ENCODE data around the gene ATP8B1.

Gene ATP8B1

GRCh38 chr18:57819119-57819518 is 16.0 kb upstream of the ATP8B1 start:
- DNase-seq (ENCODE audit: low read depth, low spot score) = no peak

DNA sequence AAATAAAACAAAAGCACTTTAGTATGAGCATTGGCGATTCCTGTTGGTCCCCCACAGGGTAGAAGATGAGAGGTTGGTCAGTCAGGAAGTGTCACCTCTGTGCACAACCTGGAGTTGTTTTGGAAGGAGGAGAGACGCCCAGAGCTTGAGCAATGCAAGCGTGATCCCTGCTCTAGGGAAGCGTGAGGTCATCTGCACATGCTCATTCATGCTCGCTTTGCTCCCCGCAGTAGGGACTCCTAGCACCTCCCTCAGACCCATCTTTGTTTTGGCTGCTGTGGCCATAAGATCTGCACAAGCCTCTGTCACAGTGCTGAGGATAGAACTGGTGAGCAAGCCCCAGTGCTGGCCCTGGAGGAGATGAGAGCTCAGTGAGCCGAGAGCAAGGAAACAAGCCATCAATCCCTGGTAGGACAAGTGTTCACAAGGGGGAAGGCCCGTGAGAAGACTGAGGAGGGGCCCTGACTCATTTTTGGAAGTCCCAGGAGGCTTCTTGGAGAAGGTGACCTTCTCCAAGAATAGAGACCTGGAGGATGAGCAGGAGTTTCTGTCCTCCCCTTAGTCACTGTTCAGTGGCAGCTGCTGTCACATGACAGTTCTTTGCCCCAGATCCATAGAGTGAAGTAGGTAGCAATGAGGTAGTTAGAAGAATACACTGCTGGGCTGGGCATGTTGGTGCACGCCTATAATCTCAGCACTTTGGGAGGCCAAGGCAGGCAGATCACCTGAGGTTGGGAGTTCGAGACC is 13.3 kb upstream of the ATP8B1 start:
- DNase-seq (ENCODE audit: low read depth, low spot score) = no peak

DNA sequence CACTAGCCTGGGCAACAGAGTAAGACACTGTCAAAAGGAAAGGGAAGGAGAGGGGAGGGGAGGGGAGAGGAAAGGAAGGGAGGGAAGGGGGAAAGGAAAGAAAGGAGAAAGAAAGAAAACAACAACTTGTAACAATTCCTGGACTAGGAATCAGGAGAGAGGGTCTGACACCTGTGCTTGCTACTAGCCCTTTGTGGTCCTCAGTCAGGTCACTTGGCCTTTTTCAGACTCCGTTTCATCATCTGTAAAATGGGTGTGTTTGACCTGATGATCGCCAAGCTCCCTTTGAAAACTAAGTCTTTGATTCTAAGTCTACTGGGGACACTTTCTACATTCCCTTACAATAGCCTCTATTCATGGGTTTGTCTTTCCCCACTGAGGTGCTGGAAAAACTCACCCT is 11.4 kb upstream of the ATP8B1 start:
- no peak for DNase-seq (ENCODE audit: low read depth, low spot score)

- DNase-seq (ENCODE audit: low read depth, low spot score) = no peak
Observed at GRCh38 chr18:57813245-57813644, 10.1 kb upstream of the ATP8B1 start.

GRCh38 chr18:57812126-57812477 is 9.0 kb upstream of the ATP8B1 start:
- DNase-seq (ENCODE audit: low read depth, low spot score) = no peak

- DNase-seq (ENCODE audit: low read depth, low spot score) = no peak
Observed at GRCh38 chr18:57811477-57812125, 8.5 kb upstream of the ATP8B1 start.

GRCh38 chr18:57809190-57809589 is 6.1 kb upstream of the ATP8B1 start:
- DNase-seq (ENCODE audit: low read depth, low spot score) = no peak

DNA sequence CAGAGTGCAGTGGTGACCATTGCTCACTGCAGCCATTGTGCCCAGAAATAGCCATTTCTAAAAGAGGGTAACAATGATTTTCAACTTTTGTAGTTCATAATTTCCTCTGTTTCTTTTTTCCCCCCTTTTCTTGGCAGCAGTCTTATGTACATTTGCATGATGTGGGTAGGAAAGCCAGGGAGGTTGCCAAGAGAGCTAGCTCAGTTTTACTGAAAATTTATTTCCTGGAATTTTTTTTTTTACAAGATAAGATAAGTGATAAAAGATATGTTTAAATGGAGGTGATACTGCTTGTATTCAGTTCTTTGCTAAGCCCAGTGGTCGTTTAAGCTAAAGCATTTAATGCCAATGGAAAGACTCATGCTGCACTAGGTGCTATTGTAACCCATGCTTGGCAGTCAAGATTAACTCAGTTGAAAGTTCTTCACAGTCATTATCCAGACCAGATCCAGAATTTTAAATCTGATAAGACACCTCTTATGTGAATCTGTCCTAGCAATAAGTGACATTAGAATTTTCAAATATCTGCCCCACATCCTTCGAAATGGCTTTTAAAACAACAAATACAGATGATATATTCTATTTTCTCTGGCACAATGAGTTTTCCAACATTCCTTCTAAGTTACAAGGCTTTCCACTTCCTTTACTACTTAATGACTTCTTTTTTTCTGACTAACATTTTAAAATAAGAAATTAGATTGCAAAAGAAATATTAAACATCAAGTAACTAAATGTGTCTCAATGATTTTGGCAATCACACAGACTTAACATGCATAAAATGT is 4.4 kb upstream of the ATP8B1 start:
- DNase-seq (ENCODE audit: low read depth, low spot score) = no peak

DNA sequence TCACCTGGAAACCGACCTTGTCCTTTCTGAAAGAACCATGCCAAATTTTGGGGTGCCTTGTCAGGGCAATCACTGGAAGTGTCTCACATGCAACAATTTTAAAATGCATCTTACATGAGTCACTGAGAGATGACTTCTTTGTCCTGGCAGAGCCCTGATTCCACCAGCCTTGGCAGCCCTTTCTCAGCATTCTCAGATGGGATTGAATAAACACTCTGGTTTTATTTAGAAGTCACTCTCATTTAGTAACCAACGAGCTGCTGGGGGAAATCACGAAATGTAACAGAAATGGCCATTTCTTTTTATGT is 3.8 kb upstream of the ATP8B1 start:
- no peak for DNase-seq (ENCODE audit: low read depth, low spot score)

GRCh38 chr18:57806201-57806977 is 3.3 kb upstream of the ATP8B1 start:
- DNase-seq (ENCODE audit: low read depth, low spot score) = no peak

DNA sequence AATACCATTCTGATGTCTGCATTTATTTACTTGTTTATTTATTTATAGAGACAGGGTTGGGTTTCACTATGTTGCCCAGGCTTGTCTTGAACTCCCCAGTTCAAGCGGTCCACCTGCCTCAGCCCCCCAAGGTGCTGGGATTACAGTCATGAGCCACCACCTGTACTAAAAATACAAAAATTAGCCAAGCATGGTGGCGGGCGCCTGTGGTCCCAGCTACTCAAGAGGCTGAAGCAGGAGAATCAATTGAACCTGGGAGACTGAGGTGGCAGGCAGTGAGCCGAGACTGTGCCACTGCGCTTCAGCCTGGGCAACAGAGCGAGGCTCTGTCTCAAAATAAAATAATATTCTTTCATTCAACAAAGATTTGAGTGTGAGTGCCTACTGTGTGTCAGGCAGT is 2.0 kb upstream of the ATP8B1 start:
- DNase-seq (ENCODE audit: low read depth, low spot score) = no peak

DNA sequence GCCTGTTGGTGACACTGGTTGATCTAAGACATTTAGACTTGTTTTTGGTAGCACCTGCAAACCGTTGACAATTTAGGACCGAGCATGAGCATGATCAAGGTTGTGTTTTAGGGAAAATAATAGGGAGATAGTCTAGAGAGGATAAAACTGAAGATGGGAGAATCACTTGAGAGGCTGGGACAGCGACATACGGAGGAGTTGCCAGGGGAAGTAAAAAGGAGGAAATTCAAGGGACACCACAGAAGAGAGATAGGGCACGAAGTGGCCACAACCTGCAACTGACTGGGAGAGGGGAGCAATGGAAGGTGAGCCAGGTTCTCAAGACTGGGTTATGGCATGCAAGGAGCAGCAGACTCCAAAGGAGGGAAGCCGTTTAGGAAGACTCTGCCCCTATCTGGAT is 1.4 kb upstream of the ATP8B1 start:
- DNase-seq (ENCODE audit: low read depth, low spot score) = no peak

GRCh38 chr18:57802213-57803102 is 657 bp downstream of the ATP8B1 start:
- DNase-seq (ENCODE audit: low read depth, low spot score) = no peak

GRCh38 chr18:57801761-57802212 is 1.3 kb downstream of the ATP8B1 start:
- DNase-seq (ENCODE audit: low read depth, low spot score) = no peak

- no peak for DNase-seq (ENCODE audit: low read depth, low spot score)
Observed at GRCh38 chr18:57801325-57801724, 1.8 kb downstream of the ATP8B1 start.

DNA sequence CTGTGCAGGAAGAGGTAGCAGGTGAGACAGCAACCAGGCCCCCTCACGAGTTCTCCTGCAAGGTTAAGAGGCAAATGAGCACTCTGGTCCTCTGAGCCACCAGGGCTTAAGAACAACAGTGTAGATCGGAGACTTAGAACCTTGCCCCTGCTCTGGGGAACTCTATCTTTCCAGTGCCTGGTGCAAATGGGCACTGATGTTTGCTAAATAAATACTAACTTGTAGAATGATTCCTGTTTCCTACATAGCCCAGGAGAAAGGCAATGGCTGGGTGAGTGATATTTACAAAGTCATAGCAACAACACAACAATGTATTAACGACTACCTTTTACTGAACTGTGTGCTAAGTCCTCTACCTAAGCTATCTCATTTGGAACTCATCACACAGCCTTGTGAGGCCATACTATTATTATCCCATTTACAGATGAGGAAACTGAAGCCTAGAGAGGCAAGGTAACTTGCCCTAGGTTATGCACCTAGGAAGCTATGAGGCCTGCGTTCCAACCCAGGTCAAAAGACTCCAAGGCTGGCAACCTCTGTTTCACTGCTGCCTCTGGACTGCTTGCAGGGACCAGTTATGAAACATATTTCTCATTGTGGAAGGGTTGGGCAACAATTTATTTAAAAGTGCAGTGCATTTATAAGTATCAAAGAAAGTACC is 4.3 kb downstream of the ATP8B1 start:
- DNase-seq (ENCODE audit: low read depth, low spot score) = no peak

DNA sequence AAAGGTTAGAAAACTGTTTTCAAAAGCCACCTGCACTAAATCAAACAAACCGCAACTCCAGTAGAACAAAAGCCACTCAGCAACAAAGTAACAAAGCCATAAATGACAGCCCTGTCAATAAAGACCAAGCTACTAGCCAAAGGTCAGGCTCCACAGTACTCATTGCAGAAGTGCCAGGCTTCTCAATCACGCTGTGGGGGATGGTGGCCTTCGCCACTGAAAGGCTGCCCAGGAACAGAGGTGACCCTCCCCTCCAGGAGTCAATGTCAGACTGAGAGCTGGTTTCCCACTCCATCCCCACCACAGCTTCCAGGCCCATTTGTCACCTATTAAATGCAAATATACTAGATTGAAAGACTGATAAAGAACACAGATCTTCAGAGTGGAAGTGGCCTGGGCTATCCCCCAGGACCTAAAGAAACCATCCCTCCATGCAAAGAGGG is 5.9 kb downstream of the ATP8B1 start:
- no peak for DNase-seq (ENCODE audit: low read depth, low spot score)

DNA sequence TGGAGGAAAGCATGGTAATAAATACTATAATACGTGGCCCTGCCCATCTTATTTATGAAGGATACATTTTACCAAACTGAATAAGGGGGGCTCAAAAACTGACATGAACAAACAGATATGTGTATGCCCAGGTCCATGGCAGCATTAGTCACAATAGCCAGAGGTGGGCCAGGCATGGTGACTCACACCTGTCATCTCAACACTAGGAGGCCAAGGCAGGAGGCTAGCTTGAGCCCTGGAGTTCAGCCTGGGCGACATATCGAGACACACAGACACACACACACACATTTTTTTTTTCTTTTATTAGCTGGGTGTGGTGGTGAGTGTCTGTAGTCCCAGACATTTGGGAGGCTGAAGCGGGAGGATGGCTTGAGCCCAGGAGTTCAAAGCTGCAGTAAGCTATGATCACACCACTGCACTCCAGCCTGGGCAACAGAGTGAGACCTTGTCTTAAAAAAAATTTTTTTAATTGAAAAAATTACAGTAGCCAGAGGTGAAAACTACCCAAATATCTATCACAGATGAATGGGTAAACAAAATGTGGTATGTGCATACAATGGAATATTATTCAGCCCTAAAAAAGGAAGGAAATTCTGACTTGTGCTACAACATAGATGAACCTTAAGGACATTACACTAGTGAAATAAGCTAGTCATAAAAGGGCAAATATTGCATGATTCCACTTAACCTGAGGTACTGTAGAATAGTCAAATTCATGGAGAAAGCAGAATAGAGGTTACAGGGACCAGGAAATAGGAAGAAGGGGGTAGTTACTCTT is 8.0 kb downstream of the ATP8B1 start:
- no peak for DNase-seq (ENCODE audit: low read depth, low spot score)

DNA sequence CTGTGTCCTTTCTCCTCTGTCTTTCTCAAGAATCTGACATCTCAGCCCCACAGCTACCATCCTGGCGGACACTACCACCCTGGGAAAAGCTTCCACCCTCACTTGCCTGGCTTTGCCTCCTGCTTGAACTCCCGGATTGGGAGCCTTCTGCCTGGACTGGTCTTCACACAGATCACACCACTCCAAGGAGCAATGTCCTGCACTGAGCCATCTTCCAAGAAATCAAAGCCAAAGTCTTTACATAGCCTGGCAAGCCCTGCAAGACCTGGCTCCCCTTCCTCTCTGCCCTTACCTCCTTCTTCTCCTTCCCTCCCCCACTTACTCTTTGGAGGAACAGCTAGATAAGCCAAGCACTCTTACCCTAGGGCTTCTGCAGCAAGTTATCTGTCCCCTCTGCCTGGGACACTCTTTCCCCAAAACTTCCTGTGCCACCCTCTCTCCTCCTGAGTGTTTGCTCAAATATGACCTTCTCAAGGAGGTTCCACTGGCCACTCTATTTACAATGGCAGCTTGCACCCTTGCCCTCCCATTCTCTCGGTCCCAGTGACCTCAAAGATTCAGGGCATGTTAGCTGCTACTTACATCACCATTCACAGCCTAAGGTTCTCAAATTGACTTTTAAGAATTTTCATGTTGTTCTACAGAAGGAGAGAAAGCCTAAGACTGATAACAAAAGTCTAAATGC is 9.7 kb downstream of the ATP8B1 start:
- DNase-seq (ENCODE audit: low read depth, low spot score) = no peak
